Calu3 (cell line): ENCODE measurements around the gene CEACAM16. TPM values are rescaled to one million over a fixed set of nuclear protein-coding genes. Genes with fewer than 3 reads are reported as not detected.

Experiments
- BruUV-seq: library from RNA; stranded (reverse); fragments of 400-500 nt; replicated peaks from 2 replicates; lab custom pipeline; 2021; lab: Mats Ljungman, UMichigan
- CTCF ChIA-PET: fragments of 300-600 bp; sonication (Branson Sonifier 250); formaldehyde crosslinking; loops from one replicate; lab custom pipeline; 2022; ENCODE audit warnings: antibody characterized with exemption; lab: Charles Lee
- DNase-seq: peaks from one replicate; pipeline ENCODE4 v3.0.0; 2022
- H3K27ac Mint-ChIP-seq: one replicate; pipeline ENCODE4 v1.8.0; 2022; ENCODE audit warnings: mixed read lengths; ENCODE audit not compliant: unreplicated experiment
- H3K27me3 Mint-ChIP-seq: one replicate; pipeline ENCODE4 v1.8.0; 2022; ENCODE audit warnings: mixed read lengths; ENCODE audit not compliant: unreplicated experiment
- H3K36me3 Mint-ChIP-seq: one replicate; pipeline ENCODE4 v1.8.0; 2022; ENCODE audit warnings: mild to moderate bottlenecking, moderate library complexity, mixed read lengths; ENCODE audit not compliant: insufficient read depth, unreplicated experiment
- H3K4me1 Mint-ChIP-seq: one replicate; pipeline ENCODE4 v1.8.0; 2022; ENCODE audit warnings: mild to moderate bottlenecking, low read depth, mixed read lengths; ENCODE audit not compliant: unreplicated experiment
- H3K4me3 Mint-ChIP-seq: one replicate; pipeline ENCODE4 v1.8.0; 2022; ENCODE audit warnings: mild to moderate bottlenecking, low read depth, moderate library complexity, mixed read lengths; ENCODE audit not compliant: unreplicated experiment
- H3K9me3 Mint-ChIP-seq: one replicate; pipeline ENCODE4 v1.8.0; 2022; ENCODE audit warnings: low read depth, mixed read lengths; ENCODE audit not compliant: unreplicated experiment
- CTCF ChIP-seq: fragments of 200-600 bp; IDR thresholded peaks from one replicate; pipeline ENCODE4 v1.8.0; 2022; ENCODE audit warnings: antibody characterized with exemption; ENCODE audit not compliant: unreplicated experiment
- intact Hi-C: fragments of 100-400 bp; cut with micrococcal nuclease; formaldehyde crosslinking; loops from one replicate; pipeline ENCODE4 v1.10.0; 2022; ENCODE audit not compliant: unreplicated experiment
- total RNA-seq: library from RNA; stranded (reverse); gene quantifications from 2 replicates; pipeline ENCODE4 v1.2.3, GENCODE V29; 2022

Gene CEACAM16
- total RNA-seq, 1 experiment from 2014 or later: 0.38 TPM

- Mint-ChIP-seq H3K36me3 (peaks cover 70% of the 10 kb centered on the region), H3K9me3 (no peaks in the 10 kb centered on the region), H3K4me1 (peaks cover 68% of the 10 kb centered on the region), H3K27me3 (no peaks in the 10 kb centered on the region), H3K27ac (peak overlapping the region; percentile 81), H3K4me3 (peak overlapping the region; percentile 72)
- no TSS peak for BruUV-seq
- TF ChIP-seq CTCF: no peak
- CTCF ChIA-PET: interaction anchor here (0.6 kb wide), 1 partner anchor 35 kb away, joined by 5 read pairs; no protein-coding TSS in a partner anchor
- DNase-seq: peak; percentile 99
- intact Hi-C loops: no loop called here
Measured at GRCh38 chr19:44746946-44747738, 48.2 kb downstream of the CEACAM16 start.

GRCh38 chr19:44747739-44748425 is 48.9 kb downstream of the CEACAM16 start:
- no peaks in the 10 kb centered on the region for H3K27me3 Mint-ChIP-seq
- CTCF ChIA-PET: no interaction called here
- H3K36me3 Mint-ChIP-seq: peaks cover 70% of the 10 kb centered on the region
- DNase-seq: peak; percentile 66
- peaks cover 68% of the 10 kb centered on the region for H3K4me1 Mint-ChIP-seq
- H3K9me3 Mint-ChIP-seq: no peaks in the 10 kb centered on the region
- intact Hi-C loops: no loop called here
- H3K27ac Mint-ChIP-seq: peak overlapping the region; percentile 81
- no peak for TF ChIP-seq CTCF
- peak overlapping the region; percentile 72 for H3K4me3 Mint-ChIP-seq
- TSS peak; percentile 76 for BruUV-seq

- intact Hi-C loops: no loop called here
- no TSS peak for BruUV-seq
Measured at GRCh38 chr19:44748426-44749254, 49.7 kb downstream of the CEACAM16 start, which contains the start of gene BCL3. Gene BCL3, plus strand, starts transcription at chr19:44748708. Its CDS starts 83 bp downstream, at chr19:44748791.

More at GRCh38 chr19:44748426-44749254, 49.7 kb downstream of the CEACAM16 start, which contains the start of gene BCL3:
- peaks cover 75% of the 10 kb centered on the region for H3K36me3 Mint-ChIP-seq
- CTCF ChIA-PET: interaction anchor here (0.6 to 0.7 kb wide), 4 partner anchors 22 to 963 kb away, joined by 3 to 7 read pairs (median 4); no protein-coding TSS in a partner anchor
- H3K4me3 Mint-ChIP-seq: peak within 1 kb of the TSS; percentile 72
- H3K9me3 Mint-ChIP-seq: no peaks in the 10 kb centered on the region
- TF ChIP-seq CTCF: no peak
- H3K4me1 Mint-ChIP-seq: peaks cover 71% of the 10 kb centered on the region
- peak; percentile 88 for DNase-seq
- H3K27me3 Mint-ChIP-seq: no peaks in the 10 kb centered on the region
- H3K27ac Mint-ChIP-seq: peak within 1 kb of the TSS; percentile 81
